Measurements from ENCODE around the gene FSCN2.

FSCN2 gene

GRCh38 chr17:81551458-81552243 lies 23.5 kb downstream of the FSCN2 start:
- in situ Hi-C loops (cut with MboI; ENCODE audit: low sequenced_read_pairs): no loop called here

DNA sequence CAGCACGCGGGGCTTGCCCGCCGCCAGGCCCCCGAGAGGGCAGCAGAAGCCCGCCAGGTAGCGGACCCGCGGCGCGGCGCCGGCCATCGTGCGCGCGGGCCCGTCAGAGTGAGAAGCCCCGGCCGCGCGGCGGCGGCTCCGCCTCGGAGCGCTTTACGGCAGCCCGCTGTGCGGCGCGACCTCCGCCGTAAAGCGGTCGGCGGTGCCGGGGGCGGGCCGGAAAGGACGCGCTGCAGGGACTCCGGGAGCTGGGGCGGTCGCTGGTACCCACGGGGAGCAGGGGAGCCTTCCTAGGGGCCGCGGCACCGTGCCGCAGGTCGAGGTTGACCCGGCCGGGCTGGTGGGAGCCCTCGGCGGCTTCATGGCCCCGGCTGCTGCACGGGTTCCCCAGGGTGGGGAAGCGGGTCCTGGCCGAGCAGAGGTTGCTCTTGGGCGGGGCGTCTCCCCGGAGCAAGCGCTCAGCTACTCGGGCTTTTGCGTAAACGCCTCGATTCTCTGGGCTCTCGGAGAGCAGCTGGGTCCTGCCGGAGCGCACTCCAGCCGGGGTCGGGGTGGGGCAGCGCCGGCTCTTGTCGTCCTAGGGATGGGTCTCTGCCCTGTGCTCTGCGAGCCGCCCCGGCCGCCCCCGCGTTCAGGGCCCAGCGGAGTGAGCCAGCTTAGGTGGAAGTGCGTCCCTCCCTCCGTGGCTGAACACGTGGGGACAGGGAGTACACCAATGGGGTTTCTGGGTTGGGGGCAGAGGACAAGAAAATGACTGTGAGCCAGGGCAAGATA lies 24.3 kb downstream of the FSCN2 start, which contains the start of gene FAAP100:
Gene FAAP100, minus strand, starts transcription at position 110 of the 774 bp plus-strand sequence. Its CDS starts 23 bp downstream, at position 87.
- in situ Hi-C loops (cut with MboI; ENCODE audit: low sequenced_read_pairs): no loop called here

- in situ Hi-C loops (cut with MboI; ENCODE audit: low sequenced_read_pairs): no loop called here
Measured at GRCh38 chr17:81553018-81553615, 24.9 kb downstream of the FSCN2 start.

GRCh38 chr17:81553616-81554181 lies 25.5 kb downstream of the FSCN2 start:
- in situ Hi-C loops (cut with MboI; ENCODE audit: low sequenced_read_pairs): no loop called here

- in situ Hi-C loops (cut with MboI; ENCODE audit: low sequenced_read_pairs): no loop called here
Measured at GRCh38 chr17:81556175-81556691, 28.1 kb downstream of the FSCN2 start.

DNA sequence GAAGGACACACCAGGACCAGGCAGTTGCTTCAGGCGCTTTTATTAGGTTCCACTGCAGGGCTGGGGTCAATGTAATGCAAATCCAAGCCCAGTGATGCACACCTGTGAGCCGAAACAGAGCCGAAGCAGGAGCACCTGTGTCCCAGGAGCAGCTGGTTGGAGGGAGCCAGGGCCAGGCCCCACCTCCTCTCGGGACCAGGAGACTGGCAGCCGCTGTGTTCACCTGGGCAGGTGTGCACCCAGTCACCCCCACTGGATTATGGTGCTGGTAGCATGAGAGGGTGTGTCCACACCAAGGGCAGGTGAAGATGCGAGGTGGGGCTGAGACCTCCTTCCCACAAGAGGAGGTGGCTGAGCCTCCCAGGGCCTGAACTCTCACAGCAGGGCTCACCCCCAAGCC lies 28.7 kb downstream of the FSCN2 start:
- in situ Hi-C loops (cut with MboI; ENCODE audit: low sequenced_read_pairs): no loop called here

DNA sequence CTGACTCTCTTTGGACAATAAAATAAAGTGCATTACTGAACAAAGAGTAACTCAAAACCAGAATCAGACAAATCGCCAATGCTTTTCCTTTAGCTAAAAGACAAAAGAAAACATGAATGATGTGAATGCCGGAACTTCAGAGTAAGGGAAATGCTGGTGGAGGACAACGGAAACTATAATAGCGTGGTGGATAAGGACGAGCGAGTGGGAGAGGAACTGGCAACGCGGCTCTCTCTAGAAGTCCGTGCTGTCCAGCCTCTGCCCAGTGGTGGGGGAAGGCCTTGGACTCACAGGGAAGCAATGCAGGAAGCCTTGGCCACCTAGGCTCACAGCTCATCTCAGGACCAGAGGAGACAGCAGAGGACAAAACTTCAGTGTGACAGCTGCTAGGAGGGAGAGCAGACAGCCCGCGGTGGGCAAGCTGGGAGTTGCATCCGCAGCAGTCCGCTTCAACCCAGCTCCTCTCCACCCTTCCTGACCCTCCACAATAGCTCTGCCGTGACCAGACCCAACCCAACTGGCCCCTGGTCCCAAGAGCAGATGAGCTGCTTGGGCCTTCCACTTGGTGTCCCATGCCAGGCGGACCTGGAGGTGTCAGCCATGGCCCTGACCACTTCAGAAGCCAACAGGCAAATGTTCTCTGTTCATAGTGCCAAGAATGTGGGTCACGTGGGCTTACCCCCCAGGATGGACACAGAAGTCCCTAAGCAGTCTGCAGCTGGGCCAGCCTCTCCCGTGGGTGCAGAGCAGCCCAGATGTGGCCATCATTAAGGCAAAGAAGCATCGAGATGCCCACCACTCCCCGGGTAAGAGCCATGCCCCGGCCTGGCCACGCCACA lies 29.3 kb downstream of the FSCN2 start:
- in situ Hi-C loops (cut with MboI; ENCODE audit: low sequenced_read_pairs): no loop called here

DNA sequence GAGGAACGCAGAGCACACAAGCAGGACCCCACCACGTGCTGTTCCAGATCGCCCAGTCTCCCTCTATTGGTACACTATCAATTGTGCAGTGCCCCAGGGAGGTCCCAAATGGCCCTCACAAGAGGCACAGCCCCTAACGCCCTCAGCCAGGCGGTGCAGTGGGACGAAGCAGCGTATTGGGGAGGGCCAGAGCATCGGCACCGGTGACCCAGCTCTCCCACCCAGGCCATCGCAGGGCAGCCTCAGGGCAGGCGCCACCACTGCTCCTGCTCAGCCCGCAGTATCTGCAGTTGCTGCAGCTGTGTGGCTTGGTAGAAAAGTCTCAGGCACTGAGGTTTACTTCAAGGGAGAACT lies 29.9 kb downstream of the FSCN2 start:
- in situ Hi-C loops (cut with MboI; ENCODE audit: low sequenced_read_pairs): no loop called here

DNA sequence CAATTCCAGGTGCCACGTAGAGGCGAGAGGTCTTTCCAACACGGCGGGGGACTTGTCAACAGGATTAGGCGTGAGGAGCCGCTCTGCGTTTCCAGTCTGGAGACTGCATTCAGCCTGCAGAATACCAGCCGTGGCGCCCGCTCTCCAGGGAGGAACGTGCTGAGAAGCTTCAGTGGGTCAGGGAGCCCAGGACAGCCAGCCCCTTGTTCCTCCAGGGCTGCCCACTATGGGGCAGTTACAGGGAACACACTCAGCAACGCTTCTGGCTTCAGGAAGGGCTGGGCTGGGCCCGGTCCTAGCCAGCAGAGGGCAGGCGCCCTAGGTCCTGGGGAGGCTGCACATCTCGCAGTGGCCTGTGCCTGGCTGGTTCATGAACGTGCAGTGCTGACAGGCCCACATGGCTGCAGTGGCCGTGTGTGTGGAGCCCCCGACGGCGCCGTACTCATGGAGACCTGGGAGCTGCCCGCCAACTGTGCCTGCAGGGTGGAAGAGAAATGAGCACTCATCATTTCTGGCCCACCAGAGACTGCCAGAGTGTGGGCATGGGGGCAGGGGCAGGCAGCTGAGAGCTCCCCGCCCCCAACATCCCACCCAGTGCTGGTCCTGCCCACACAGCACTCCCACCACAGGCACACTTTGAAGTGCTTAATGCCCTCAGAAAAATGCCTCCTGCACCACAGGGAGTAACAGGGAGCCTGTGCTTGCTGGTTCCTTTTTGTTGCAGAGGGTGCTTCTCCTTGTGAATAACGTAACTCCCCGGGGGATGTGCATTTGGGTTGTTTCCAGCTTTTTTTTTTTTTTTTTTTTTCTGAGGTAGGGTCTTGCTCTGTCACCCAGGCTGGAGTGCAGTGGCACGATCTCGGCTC lies 31.0 kb downstream of the FSCN2 start:
- in situ Hi-C loops (cut with MboI; ENCODE audit: low sequenced_read_pairs): no loop called here

DNA sequence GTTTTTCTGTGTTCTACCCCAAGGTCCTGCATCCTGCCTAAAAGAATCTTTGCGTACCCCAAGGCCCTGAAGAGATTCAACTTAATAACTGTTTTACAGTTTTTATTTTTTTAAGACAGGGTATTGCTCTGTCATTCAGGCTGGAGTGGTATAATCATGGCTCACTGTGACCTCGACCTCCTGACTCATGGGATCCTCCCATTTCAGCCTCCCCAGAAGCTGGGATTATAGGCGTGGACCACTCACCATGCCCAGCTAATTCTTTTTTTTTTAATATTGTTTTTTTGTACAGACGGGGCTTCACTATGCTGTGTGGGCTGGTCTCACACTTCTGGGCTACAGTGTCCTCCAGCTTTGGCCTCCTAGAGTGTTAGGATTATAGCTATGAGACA lies 33.3 kb downstream of the FSCN2 start:
- in situ Hi-C loops (cut with MboI; ENCODE audit: low sequenced_read_pairs): no loop called here

DNA sequence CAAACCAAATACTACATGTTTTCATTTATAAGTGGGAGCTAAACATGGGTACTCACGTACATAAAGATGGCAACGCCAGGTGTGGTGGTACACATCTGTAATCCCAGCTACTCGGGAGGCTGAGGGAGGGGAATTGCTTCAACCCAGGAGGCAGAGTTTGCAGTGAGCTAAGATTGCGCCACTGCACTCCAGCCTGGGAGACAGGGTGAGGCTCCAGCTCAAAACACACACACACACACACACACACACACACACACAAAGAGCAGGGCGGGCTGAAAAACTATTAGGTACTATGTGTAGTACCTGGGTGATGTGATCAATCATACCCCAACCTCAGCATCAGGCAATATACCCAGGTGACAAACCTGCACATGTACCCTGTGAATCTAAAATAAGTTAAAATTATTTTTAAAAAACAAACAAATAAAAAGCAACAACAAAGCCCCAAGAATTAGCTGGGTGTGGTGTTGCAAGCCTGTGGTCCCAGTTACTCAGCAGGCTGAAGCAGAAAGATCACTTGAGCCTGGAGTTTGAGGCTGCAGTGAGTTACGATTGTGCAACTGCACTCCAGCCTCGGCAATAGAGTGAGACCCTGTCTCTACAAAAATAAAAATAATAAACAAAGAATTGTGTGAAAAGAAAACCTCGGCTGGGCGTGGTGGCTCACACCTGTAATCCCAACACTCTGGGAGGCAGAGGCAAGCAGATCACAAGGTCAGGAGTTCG lies 35.8 kb downstream of the FSCN2 start:
- in situ Hi-C loops (cut with MboI; ENCODE audit: low sequenced_read_pairs): no loop called here

DNA sequence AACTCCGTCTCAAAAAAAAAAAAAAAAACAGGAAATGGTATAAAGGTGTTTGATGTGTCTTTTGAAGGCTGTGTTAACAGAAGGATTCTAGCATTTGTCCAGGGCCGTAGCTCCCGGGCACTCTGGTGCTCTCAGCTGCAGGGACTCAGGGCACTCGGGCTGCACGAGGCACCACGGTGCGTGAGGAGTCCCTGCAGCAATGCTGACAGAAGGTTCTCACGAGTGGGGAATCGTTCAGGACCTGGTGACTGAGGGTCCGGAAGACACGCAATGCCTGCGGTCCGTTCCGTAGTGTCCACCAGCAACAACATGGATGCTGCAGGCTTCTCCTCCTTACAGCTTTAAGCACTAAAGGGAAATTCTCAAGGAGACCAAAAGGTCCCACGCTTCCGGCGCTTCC lies 36.6 kb downstream of the FSCN2 start:
- in situ Hi-C loops (cut with MboI; ENCODE audit: low sequenced_read_pairs): no loop called here

DNA sequence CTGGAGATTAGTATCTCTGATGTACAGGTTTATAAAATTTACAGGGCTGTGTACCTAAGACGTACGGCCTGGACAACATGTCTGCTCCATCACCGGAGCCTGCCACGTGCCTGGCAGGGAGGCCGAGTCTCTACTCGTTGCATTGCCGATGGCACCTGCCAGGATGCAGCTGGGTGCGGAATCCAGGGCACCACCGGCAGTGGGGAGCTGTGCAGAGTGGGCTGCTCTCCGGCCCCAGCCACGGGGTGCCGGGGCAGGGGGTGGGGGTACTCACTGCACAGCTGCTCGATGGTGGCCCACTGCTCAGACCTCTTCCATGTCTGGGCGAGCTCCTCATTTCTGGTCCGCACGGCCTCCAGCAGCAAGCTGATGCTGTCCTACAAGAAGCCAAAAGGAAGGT lies 37.1 kb downstream of the FSCN2 start:
- in situ Hi-C loops (cut with MboI; ENCODE audit: low sequenced_read_pairs): no loop called here

- in situ Hi-C loops (cut with MboI; ENCODE audit: low sequenced_read_pairs): no loop called here
Measured at GRCh38 chr17:81566461-81567126, 38.4 kb downstream of the FSCN2 start.

DNA sequence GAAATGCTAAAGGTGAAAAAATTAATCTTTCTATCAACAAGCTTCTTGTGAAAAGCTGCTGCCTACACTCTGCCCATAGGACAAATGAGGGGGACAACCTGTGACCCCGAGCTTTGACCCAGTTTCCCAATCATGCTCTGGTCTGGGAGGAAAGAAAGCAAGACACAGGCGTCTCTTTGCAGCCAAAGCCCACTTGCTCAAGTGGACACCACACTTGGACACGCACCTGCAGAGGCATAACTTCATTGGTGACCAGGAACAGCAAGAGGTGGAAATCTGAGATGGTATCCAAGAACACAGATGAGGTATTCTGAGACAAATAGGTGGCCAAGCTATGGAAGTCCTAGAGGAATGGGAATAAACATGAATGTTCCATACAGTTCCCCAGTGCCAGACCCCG lies 39.0 kb downstream of the FSCN2 start:
- in situ Hi-C loops (cut with MboI; ENCODE audit: low sequenced_read_pairs): no loop called here

DNA sequence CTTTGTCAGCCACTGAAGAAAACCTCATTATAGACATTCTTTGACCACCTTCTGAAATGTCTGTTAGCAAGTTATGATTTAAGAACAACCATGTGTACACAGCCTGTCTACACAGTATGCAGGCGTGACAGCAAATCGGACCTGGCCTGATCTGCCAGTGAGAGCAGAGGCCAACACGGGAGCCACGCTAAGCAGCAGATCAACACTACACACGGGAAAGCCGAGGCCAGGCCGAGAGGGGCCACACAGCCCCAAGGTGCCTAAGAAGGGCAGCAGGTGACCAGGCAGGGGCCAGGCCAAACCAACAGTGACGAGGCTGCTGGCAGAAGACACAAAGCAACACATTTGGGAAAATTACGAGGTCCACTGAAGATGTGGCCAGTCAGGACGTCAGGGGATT lies 40.2 kb downstream of the FSCN2 start:
- in situ Hi-C loops (cut with MboI; ENCODE audit: low sequenced_read_pairs): no loop called here

- in situ Hi-C loops (cut with MboI; ENCODE audit: low sequenced_read_pairs): no loop called here
Measured at GRCh38 chr17:81569986-81570514, 41.9 kb downstream of the FSCN2 start.

- in situ Hi-C loops (cut with MboI; ENCODE audit: low sequenced_read_pairs): no loop called here
Measured at GRCh38 chr17:81570964-81571363, 42.8 kb downstream of the FSCN2 start.

All from HL-60/S4 treated with phorbol 12-myristate 13-acetate at 8.2 ng/mL for 4 days and 3 days (cell line).